WERI-Rb-1 (cell line): ENCODE results near the gene MZF1.
"Not testable (repeated sequence)": the region's sequence is repeated elsewhere in the genome, so short reads cannot be mapped to it uniquely, and the experiment has no call there.

Source experiments
- DNase-seq: peaks from one replicate; pipeline ENCODE4 v3.0.0-alpha.2; 2020
- H3K27ac ChIP-seq: fragments of 250-450 bp; sonication (Bioruptor Pico); 2 replicates; pipeline ENCODE4 v1.5.1; 2020; ENCODE audit warnings: mild to moderate bottlenecking, moderate library complexity
- H3K27me3 ChIP-seq: fragments of 250-450 bp; sonication (Bioruptor Pico); 2 replicates; pipeline ENCODE4 v1.5.1; 2021; ENCODE audit warnings: mild to moderate bottlenecking, low read depth, moderate library complexity; ENCODE audit not compliant: insufficient read depth, severe bottlenecking
- H3K36me3 ChIP-seq: fragments of 250-450 bp; sonication (Bioruptor Pico); 2 replicates; pipeline ENCODE4 v1.5.1; 2020; ENCODE audit warnings: mild to moderate bottlenecking, moderate library complexity
- H3K4me3 ChIP-seq: 2 replicates; pipeline ENCODE4 v1.5.1; 2011; ENCODE audit warnings: low read depth, mild to moderate bottlenecking, control low read depth, low read length
- H3K9me3 ChIP-seq: fragments of 250-450 bp; sonication (Bioruptor Pico); 2 replicates; pipeline ENCODE4 v1.5.1; 2021; ENCODE audit warnings: mild to moderate bottlenecking, moderate library complexity; ENCODE audit not compliant: severe bottlenecking
- CTCF ChIP-seq: IDR thresholded peaks from 2 replicates; pipeline ENCODE4 v1.5.1; 2011; ENCODE audit warnings: low read depth, mild to moderate bottlenecking, control low read depth, inconsistent platforms, low read length

Gene MZF1

DNA sequence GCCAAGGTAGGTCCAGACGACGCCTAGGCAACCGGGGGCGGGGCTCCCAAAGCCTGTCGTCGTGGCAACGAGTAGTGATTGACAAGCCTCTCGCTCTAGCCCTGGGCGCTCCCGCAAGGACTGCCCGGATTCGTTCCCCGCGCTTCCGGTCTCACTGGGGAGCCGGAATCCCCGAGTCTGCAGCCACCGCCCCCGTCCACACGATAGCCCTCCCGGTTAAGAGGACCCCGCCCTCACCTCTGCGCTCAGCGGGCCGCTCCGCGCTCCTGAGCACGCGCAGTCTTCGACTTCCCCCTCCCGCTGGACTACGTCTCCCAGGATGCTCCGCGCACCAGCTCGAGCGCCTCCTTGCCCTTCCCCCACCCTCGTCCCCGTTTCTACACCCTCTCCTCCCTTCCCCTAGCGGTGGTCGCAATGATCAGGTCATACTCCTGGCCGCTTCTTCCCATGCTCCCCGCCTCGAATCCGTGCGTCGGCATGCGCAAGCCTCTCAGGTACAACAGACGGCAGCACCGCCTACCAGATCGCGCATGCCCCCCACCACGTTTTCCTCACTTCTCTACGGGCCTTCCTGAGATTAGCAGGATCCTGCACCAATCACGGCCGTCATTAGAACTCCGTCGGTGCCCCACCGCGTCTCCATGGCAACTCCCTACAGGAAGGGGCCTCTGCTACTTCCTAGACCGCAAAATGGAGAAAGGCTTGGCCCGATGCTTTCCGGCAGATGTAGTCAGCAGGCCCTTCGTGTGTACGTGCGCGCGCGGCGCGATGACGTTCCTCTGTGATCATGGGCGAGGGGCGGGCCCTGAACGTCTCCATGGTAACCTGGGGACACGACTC, at the start of gene MZF1:
TSS of gene MZF1 (minus strand) at position 518 of the 840 bp plus-strand sequence. CDS start 1,946 bp downstream, outside the sequence.
- no peaks in the 10 kb centered on the region for H3K9me3 ChIP-seq
- H3K36me3 ChIP-seq, result peaks cover 24% of the 10 kb centered on the region
- DNase-seq, result peak; percentile 100
- peak within 1 kb of the TSS; percentile 76 for H3K4me3 ChIP-seq
- H3K27ac ChIP-seq, result peak within 1 kb of the TSS; percentile 97
- no peaks in the 10 kb centered on the region for H3K27me3 ChIP-seq
- no peak for TF ChIP-seq CTCF

- not testable (repeated sequence) for H3K27me3 ChIP-seq, DNase-seq, H3K4me3 ChIP-seq, H3K9me3 ChIP-seq, H3K27ac ChIP-seq, H3K36me3 ChIP-seq
Measured at GRCh38 chr19:58607213-58607612, 34.1 kb upstream of the MZF1 start.

- H3K9me3 ChIP-seq, H3K27me3 ChIP-seq, H3K4me3 ChIP-seq, H3K27ac ChIP-seq, H3K36me3 ChIP-seq, DNase-seq: not testable (repeated sequence)
- 0 out of 2 replicates have a peak, but pooled peaks have one; percentile 22 for TF ChIP-seq CTCF
Measured at GRCh38 chr19:58606251-58606896, 33.2 kb upstream of the MZF1 start.

DNA sequence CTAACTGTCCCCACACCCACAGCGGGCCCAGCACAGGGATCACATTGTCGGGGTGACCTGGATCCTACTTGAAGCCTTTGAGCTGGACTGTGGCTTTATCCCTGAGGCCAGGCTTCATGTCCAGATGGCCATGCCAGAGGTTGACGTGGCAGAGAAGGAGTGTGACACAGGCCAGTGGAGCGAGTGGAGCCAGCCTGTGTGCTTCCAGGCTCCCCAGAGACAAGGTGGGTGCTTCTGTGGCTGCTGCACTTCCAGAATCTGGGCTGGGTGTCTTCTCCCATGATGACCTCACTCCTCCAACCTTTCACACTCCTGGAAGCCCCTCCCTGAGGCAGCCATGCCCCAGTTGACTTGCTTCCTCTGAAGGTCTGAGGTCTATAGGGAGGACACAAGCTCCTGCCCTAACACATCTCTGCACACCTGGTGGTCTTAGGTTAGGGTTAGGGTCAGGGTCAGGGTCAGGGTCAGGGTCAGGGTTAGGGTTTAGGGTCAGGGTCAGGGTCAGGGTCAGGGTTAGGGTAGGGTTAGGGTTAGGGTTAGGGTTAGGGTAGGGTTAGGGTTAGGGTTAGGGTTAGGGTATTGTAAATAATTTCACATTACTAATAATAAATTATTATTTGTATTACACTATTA, 13.1 kb upstream of the MZF1 start:
- no peak overlapping the region for H3K4me3 ChIP-seq
- DNase-seq, result no peak
- no peaks in the 10 kb centered on the region for H3K9me3 ChIP-seq
- no peak overlapping the region for H3K27ac ChIP-seq
- no peak for TF ChIP-seq CTCF
- peaks cover 16% of the 10 kb centered on the region for H3K36me3 ChIP-seq
- H3K27me3 ChIP-seq, result no peaks in the 10 kb centered on the region

DNA sequence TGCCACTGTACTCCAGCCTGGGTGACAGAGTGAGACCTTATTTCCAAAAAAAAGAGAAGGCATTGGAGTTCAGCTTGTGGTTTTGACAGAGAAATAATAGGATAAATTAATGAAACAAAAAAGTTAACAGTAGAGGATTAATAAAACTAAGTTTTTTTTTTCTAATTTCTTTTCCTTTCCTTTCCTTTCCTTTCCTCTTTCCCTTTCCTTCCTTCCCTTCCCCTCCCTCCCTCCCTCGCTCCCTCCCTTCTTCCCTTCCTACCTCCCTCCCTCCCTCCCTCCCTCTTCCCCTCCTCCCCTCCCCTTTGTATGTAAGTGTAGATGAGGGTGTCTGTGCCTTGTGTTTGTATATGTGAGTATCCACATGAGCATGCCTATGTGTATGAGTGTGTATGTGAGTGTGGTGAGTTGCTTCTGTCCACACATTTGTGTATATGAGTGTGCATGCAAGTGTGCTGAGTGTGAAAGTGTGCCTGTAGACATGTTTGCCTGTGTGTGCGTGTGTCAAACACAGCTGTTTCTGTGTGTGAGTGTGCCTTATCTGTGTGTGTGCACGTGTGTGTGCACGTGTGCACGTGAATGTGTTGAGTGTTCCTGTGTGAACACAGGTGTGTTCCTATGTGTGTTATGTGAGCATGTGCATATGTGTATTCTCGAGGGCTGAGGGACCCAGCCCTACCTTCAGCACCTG, 12.5 kb upstream of the MZF1 start:
- TF ChIP-seq CTCF, result no peak
- no peaks in the 10 kb centered on the region for H3K27me3 ChIP-seq
- no peaks in the 10 kb centered on the region for H3K9me3 ChIP-seq
- DNase-seq, result no peak
- H3K27ac ChIP-seq, result no peak overlapping the region
- H3K36me3 ChIP-seq, result peaks cover 16% of the 10 kb centered on the region
- no peak overlapping the region for H3K4me3 ChIP-seq
